Duodenal mucosa (tissue), 2 donors: ENCODE data around the gene SHKBP1.
A peak's percentile ranks its signal among the peaks of the same experiment; 100 is the strongest.

Experiments used
- H3K27ac ChIP-seq: one replicate; pipeline ENCODE4 v1.7.0; 2013; ENCODE audit warnings: low read depth, low read length
- H3K27me3 ChIP-seq, 2 donors: one replicate each; pipeline ENCODE4 v1.7.0; 2013; ENCODE audit warnings: low read length in 2 of 2, control low read depth in 1 of 2; ENCODE audit not compliant: insufficient read depth in 2 of 2, control insufficient read depth in 1 of 2
- H3K36me3 ChIP-seq, 2 donors: one replicate each; pipeline ENCODE4 v1.7.0; 2013; ENCODE audit warnings: low read length in 2 of 2, control low read depth in 1 of 2; ENCODE audit not compliant: insufficient read depth in 2 of 2, control insufficient read depth in 1 of 2
- H3K4me1 ChIP-seq, 2 donors: one replicate each; pipeline ENCODE4 v1.7.0; 2013; ENCODE audit warnings: low read length in 2 of 2, control low read depth in 1 of 2; ENCODE audit not compliant: insufficient read depth in 2 of 2, control insufficient read depth in 1 of 2
- H3K4me3 ChIP-seq, 2 donors: one replicate each; pipeline ENCODE4 v1.7.0; 2013; ENCODE audit warnings: low read length in 2 of 2, low read depth in 1 of 2
- H3K9ac ChIP-seq, 2 donors: one replicate each; pipeline ENCODE4 v1.7.0; 2013; ENCODE audit warnings: low read length in 2 of 2, low read depth in 1 of 2
- H3K9me3 ChIP-seq, 2 donors: one replicate each; pipeline ENCODE4 v1.7.0; 2013; ENCODE audit warnings: low read length in 2 of 2, control low read depth in 1 of 2; ENCODE audit not compliant: control insufficient read depth in 1 of 2

The SHKBP1 gene

GRCh38 chr19:40614622-40615411, 38.1 kb downstream of the SHKBP1 start:
- Histone ChIP-seq H3K4me3 (peak overlapping the region; percentile 79 to 81), H3K27me3 (no peaks in the 10 kb centered on the region), H3K36me3 (peaks cover 14 to 15% of the 10 kb centered on the region in 2 donors), H3K27ac (peak overlapping the region; percentile 94), H3K9ac (peak overlapping the region; percentile 92 to 93), H3K9me3 (no peaks in the 10 kb centered on the region), H3K4me1 (peaks cover 22 to 29% of the 10 kb centered on the region in 2 donors)

- H3K27ac ChIP-seq, result no peak overlapping the region
- H3K36me3 ChIP-seq, result peaks cover 17 to 20% of the 10 kb centered on the region in 2 donors
- no peak overlapping the region for H3K4me3 ChIP-seq
- no peaks in the 10 kb centered on the region for H3K27me3 ChIP-seq
- H3K9me3 ChIP-seq, result no peaks in the 10 kb centered on the region
- peaks cover 11 to 16% of the 10 kb centered on the region in 2 donors for H3K4me1 ChIP-seq
- no peak overlapping the region for H3K9ac ChIP-seq
These were observed 39.5 kb downstream of the SHKBP1 start for GRCh38 chr19:40616178-40616577.

- no peak overlapping the region for H3K9ac ChIP-seq
- peaks cover 11 to 16% of the 10 kb centered on the region in 2 donors for H3K4me1 ChIP-seq
- H3K27ac ChIP-seq, result no peak overlapping the region
- no peaks in the 10 kb centered on the region for H3K9me3 ChIP-seq
- H3K36me3 ChIP-seq, result peaks cover 21 to 26% of the 10 kb centered on the region in 2 donors
- no peak overlapping the region for H3K4me3 ChIP-seq
- H3K27me3 ChIP-seq, result no peaks in the 10 kb centered on the region
These were observed 40.3 kb downstream of the SHKBP1 start for GRCh38 chr19:40616941-40617340.

GRCh38 chr19:40617961-40618360, 41.3 kb downstream of the SHKBP1 start:
- Histone ChIP-seq H3K9me3 (no peaks in the 10 kb centered on the region), H3K36me3 (peaks cover 21 to 36% of the 10 kb centered on the region in 2 donors), H3K27me3 (no peaks in the 10 kb centered on the region), H3K27ac (no peak overlapping the region), H3K4me3 (no peak overlapping the region), H3K4me1 (peaks cover 11 to 16% of the 10 kb centered on the region in 2 donors), H3K9ac (no peak overlapping the region)

GRCh38 chr19:40619333-40620160, 42.9 kb downstream of the SHKBP1 start:
- Histone ChIP-seq H3K9me3 (no peaks in the 10 kb centered on the region), H3K27me3 (no peaks in the 10 kb centered on the region), H3K4me1 (peaks cover 7 to 14% of the 10 kb centered on the region in 2 donors), H3K4me3 (no peak overlapping the region), H3K36me3 (peaks cover 25 to 49% of the 10 kb centered on the region in 2 donors), H3K27ac (no peak overlapping the region), H3K9ac (no peak overlapping the region)

GRCh38 chr19:40620161-40620485, 43.5 kb downstream of the SHKBP1 start:
- Histone ChIP-seq H3K9me3 (no peaks in the 10 kb centered on the region), H3K9ac (no peak overlapping the region), H3K4me1 (peaks cover 6 to 8% of the 10 kb centered on the region in 2 donors), H3K4me3 (no peak overlapping the region), H3K27ac (no peak overlapping the region), H3K36me3 (peaks cover 25 to 49% of the 10 kb centered on the region in 2 donors), H3K27me3 (no peaks in the 10 kb centered on the region)

GRCh38 chr19:40621283-40621682, 44.6 kb downstream of the SHKBP1 start:
- H3K36me3 ChIP-seq, result peaks cover 29 to 60% of the 10 kb centered on the region in 2 donors
- no peaks in the 10 kb centered on the region for H3K9me3 ChIP-seq
- no peak overlapping the region for H3K27ac ChIP-seq
- H3K27me3 ChIP-seq, result no peaks in the 10 kb centered on the region
- H3K4me1 ChIP-seq, result no peaks in the 10 kb centered on the region
- no peak overlapping the region for H3K9ac ChIP-seq
- H3K4me3 ChIP-seq, result no peak overlapping the region

- Histone ChIP-seq H3K27ac (no peak overlapping the region), H3K9ac (no peak overlapping the region), H3K36me3 (peaks cover 26 to 59% of the 10 kb centered on the region in 2 donors)
These were observed 45.5 kb downstream of the SHKBP1 start for GRCh38 chr19:40621966-40622772.

GRCh38 chr19:40622773-40623075, 46.1 kb downstream of the SHKBP1 start:
- no peak overlapping the region for H3K9ac ChIP-seq
- peaks cover 26 to 63% of the 10 kb centered on the region in 2 donors for H3K36me3 ChIP-seq
- H3K27me3 ChIP-seq, result no peaks in the 10 kb centered on the region
- no peaks in the 10 kb centered on the region for H3K4me1 ChIP-seq
- no peak overlapping the region for H3K27ac ChIP-seq
- no peak overlapping the region for H3K4me3 ChIP-seq
- no peaks in the 10 kb centered on the region for H3K9me3 ChIP-seq

More at GRCh38 chr19:40621966-40622772, 45.5 kb downstream of the SHKBP1 start:
- no peaks in the 10 kb centered on the region for H3K9me3 ChIP-seq
- H3K27me3 ChIP-seq, result no peaks in the 10 kb centered on the region
- H3K4me3 ChIP-seq, result no peak overlapping the region
- H3K4me1 ChIP-seq, result no peaks in the 10 kb centered on the region
